ENCODE measurements around the gene LARP4B.

The LARP4B gene

DNA sequence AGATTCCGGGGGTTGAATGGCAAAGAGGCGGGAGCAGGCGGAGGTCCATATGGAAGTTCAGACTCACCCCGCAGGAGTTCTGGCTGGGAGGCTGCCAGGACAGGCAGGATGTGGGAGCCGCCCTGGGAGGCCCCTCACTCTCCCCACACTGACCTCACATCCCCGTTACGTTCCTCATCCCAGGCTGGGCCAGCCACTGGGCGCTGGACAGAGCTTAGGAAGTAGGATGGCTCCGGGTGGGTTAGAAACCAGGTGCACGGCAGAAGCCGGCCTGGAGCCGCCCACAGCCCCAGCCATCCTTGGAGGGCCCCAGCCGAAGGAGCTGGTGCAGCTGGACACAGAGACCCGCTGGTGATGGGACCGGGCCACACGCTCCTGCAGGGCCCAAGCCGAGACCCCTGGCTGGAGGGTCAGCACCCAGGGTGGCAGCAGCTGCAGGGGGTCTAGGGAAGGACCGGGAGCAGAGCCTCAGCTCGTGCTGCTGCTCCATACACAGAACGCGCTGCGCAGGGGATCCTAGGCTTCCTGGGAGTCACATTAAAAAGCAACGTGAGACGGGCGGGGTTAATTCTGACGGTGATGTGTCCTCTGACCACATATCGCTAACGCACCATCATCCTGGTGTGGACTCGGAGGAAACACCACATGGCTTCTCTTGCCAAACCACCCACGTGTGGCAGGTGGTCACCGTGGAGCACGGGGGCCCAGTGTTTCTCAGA lies 143.4 kb downstream of the LARP4B start:
- H3K4me3 ChIP-seq (ENCODE audit: low read depth, low read length): no peak overlapping the region
- no peaks in the 10 kb centered on the region for H3K36me3 ChIP-seq (ENCODE audit: insufficient read depth, low read length)
- H3K27me3 ChIP-seq (ENCODE audit: insufficient read depth, low read length): no peaks in the 10 kb centered on the region
- H3K4me1 ChIP-seq (ENCODE audit: control insufficient read depth, insufficient read depth, low read length, unreplicated experiment): no peaks in the 10 kb centered on the region
- no peaks in the 10 kb centered on the region for H3K79me2 ChIP-seq (ENCODE audit: control insufficient read depth, insufficient read depth, low read length, unreplicated experiment)
- H2AFZ ChIP-seq (ENCODE audit: low read length, unreplicated experiment): no peak overlapping the region
- no peak overlapping the region for H3K27ac ChIP-seq (ENCODE audit: low read depth, low read length)

DNA sequence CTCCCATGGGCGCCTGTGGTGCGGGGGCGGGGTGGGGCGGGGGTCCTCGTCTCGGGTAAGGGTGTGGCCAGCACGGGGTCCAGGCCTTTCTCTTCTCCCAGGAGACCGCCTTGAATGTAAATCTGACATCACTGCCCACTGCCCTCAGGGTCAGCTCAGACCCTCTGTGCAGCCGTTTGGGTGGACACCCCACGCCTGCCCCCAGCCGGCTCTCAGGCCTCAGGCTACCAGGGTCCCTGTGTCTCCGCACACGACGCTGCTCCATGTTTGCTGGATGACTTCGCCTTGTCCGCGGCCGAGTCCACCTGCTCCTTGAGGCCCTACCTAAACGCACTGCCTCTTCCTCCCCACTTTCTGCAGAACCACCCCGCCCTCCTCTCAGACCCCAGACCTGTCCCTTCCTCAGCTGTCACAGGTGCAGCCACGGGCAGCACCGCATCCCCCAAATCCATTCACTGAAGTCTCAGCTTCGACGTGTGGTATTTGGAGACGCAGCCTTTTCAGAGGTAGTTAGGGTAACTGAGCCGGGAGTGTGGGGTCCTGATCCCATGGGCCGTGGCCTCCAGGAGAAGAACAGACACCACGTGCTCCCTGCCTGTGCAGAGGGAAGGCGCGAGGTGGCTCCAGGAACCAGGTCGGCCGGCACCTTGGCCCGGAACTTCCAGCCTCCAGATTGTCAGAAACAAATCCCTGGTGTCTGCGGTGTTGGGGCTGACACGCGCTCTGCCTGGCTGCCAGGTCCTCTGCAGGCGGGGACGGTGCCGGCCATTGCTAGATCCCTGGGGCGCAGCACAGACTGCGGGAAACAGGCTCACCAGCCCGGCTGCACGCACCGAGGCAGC lies 144.7 kb downstream of the LARP4B start:
- Histone ChIP-seq H3K27me3 (ENCODE audit: insufficient read depth, low read length) (no peaks in the 10 kb centered on the region), H3K27ac (ENCODE audit: low read depth, low read length) (no peak overlapping the region), H3K79me2 (ENCODE audit: control insufficient read depth, insufficient read depth, low read length, unreplicated experiment) (no peaks in the 10 kb centered on the region), H3K4me1 (ENCODE audit: control insufficient read depth, insufficient read depth, low read length, unreplicated experiment) (no peaks in the 10 kb centered on the region), H3K36me3 (ENCODE audit: insufficient read depth, low read length) (no peaks in the 10 kb centered on the region), H3K4me3 (ENCODE audit: low read depth, low read length) (no peak overlapping the region), H2AFZ (ENCODE audit: low read length, unreplicated experiment) (no peak overlapping the region)

- H3K4me3 ChIP-seq (ENCODE audit: low read depth, low read length): no peak overlapping the region
- no peaks in the 10 kb centered on the region for H3K27me3 ChIP-seq (ENCODE audit: insufficient read depth, low read length)
- H2AFZ ChIP-seq (ENCODE audit: low read length, unreplicated experiment): no peak overlapping the region
- no peak overlapping the region for H3K27ac ChIP-seq (ENCODE audit: low read depth, low read length)
- H3K36me3 ChIP-seq (ENCODE audit: insufficient read depth, low read length): no peaks in the 10 kb centered on the region
- no peaks in the 10 kb centered on the region for H3K4me1 ChIP-seq (ENCODE audit: control insufficient read depth, insufficient read depth, low read length, unreplicated experiment)
- H3K79me2 ChIP-seq (ENCODE audit: control insufficient read depth, insufficient read depth, low read length, unreplicated experiment): no peaks in the 10 kb centered on the region
Observed at GRCh38 chr10:785861-786214, 145.7 kb downstream of the LARP4B start.

DNA sequence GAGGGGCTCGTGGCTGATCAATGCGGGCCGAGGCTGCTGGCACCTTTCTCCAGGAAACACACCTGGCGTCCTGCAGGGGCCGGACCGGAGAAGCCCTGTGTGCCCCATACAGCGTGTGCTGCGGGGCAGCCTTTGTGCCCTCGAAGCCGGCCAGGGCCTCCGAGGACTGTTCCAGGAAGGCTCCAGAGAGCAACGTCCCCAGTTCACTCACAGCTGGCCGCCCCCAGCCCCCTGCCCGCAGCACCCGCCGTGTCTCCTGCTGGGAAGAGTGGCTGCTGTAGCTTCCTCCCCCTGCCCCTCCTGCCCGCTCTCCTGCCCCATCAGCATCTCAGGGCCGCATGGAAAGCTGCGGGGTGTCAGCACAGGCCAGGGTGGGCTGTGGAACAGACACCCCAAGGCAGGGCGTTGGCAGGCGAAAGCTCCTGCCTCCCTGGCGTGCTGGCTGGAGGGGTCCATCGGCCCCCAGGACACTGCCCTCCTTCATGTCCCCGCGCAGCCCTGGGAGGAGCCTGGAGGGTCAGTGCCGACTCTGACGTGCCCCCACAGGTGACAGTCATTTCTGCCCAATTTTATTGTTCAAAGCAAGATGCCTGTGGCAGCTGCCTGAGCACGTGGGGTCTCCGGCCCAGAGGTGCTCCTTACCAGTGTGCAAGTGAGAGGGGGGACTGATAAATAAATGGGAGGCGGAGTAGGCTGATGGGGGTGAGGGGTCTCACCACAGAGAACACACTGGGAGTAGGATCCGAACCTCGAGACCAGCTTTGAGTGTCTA lies 146.2 kb downstream of the LARP4B start:
- no peak overlapping the region for H3K27ac ChIP-seq (ENCODE audit: low read depth, low read length)
- H3K4me1 ChIP-seq (ENCODE audit: control insufficient read depth, insufficient read depth, low read length, unreplicated experiment): no peaks in the 10 kb centered on the region
- peak overlapping the region; percentile 73 for H3K4me3 ChIP-seq (ENCODE audit: low read depth, low read length)
- H2AFZ ChIP-seq (ENCODE audit: low read length, unreplicated experiment): peak overlapping the region; percentile 37
- H3K27me3 ChIP-seq (ENCODE audit: insufficient read depth, low read length): no peaks in the 10 kb centered on the region
- no peaks in the 10 kb centered on the region for H3K36me3 ChIP-seq (ENCODE audit: insufficient read depth, low read length)
- H3K79me2 ChIP-seq (ENCODE audit: control insufficient read depth, insufficient read depth, low read length, unreplicated experiment): no peaks in the 10 kb centered on the region

DNA sequence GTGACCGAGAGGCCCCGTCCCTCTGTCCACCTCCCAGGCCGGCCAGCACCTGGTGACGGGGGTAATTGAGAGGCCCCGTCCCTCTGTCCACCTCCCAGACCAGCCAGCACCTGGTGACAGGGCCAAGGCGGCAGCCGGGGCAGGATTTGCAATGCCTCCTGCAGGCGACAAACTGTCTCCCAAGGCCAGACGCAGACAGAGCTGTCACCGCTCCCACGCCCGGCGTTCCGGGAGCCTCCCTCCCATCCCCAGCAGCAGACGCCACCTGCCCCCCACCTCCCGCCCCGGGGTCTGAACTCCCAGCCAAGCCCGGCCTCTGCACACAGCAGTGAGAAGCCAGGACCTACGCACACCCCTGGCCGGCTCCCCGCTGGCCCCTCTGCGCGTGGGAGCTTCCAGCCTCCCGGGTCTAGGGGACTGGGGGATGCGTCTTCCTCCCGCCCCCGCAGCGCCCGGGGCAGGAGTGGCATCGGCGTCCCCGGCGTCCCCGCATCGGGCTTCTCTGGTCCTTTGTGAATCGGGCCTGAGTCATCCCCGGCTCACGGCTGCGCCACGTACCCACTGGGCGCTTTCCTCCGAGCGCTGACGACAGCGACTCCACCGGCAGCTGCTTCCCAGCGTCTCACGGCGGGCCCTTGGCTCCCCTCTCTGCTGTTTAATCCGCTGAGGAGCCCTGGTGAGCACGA lies 147.0 kb downstream of the LARP4B start:
- H3K79me2 ChIP-seq (ENCODE audit: control insufficient read depth, insufficient read depth, low read length, unreplicated experiment): no peaks in the 10 kb centered on the region
- H3K4me1 ChIP-seq (ENCODE audit: control insufficient read depth, insufficient read depth, low read length, unreplicated experiment): no peaks in the 10 kb centered on the region
- H3K27me3 ChIP-seq (ENCODE audit: insufficient read depth, low read length): no peaks in the 10 kb centered on the region
- H3K36me3 ChIP-seq (ENCODE audit: insufficient read depth, low read length): no peaks in the 10 kb centered on the region
- peak overlapping the region; percentile 37 for H2AFZ ChIP-seq (ENCODE audit: low read length, unreplicated experiment)
- peak overlapping the region; percentile 73 for H3K4me3 ChIP-seq (ENCODE audit: low read depth, low read length)
- H3K27ac ChIP-seq (ENCODE audit: low read depth, low read length): no peak overlapping the region

DNA sequence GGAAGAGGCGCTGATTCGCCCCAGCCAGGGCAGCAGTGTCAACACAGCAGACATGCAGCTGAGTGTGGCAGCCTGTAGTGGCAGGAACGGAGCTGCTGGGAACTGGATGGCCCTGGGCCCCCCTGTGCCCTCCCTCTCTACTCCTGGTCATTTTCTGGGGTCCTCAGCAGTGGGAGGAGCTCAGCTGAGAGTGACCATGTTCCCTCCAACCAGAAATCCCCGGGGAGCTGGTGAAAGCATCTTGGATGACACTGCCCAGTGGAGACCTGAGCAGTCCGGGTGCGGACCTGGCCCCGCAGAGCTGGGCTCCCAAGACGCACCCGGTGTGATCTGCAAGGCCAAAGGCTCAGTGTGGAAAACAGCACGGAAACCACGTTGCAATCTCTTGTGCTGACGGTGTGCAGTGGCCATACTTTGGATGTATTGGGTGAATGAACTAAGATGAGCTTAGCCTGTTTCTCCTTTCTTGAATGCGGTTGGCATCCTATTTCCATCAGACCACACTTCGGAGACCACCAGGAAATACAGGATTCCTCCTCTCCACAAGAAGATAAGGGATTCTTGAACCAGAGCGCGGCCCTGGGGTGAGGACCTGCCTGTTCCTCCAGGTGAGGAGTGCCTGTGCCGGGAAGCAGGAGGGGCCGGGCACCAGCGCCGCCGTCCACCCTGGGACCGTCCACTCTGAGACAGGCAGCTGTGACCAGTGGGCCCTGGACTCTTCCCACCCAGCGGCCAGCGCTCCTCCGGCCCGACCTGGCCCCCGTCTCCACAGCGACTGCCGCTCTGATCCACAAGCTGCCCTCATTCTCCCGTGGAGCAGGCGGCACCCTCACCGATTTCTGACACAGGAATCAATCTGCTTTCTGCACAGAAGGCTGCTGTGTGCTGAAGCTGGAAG lies 148.5 kb downstream of the LARP4B start:
- no peaks in the 10 kb centered on the region for H3K79me2 ChIP-seq (ENCODE audit: control insufficient read depth, insufficient read depth, low read length, unreplicated experiment)
- H3K36me3 ChIP-seq (ENCODE audit: insufficient read depth, low read length): no peaks in the 10 kb centered on the region
- no peaks in the 10 kb centered on the region for H3K4me1 ChIP-seq (ENCODE audit: control insufficient read depth, insufficient read depth, low read length, unreplicated experiment)
- H3K27me3 ChIP-seq (ENCODE audit: insufficient read depth, low read length): no peaks in the 10 kb centered on the region
- no peak overlapping the region for H2AFZ ChIP-seq (ENCODE audit: low read length, unreplicated experiment)
- no peak overlapping the region for H3K4me3 ChIP-seq (ENCODE audit: low read depth, low read length)
- H3K27ac ChIP-seq (ENCODE audit: low read depth, low read length): no peak overlapping the region

DNA sequence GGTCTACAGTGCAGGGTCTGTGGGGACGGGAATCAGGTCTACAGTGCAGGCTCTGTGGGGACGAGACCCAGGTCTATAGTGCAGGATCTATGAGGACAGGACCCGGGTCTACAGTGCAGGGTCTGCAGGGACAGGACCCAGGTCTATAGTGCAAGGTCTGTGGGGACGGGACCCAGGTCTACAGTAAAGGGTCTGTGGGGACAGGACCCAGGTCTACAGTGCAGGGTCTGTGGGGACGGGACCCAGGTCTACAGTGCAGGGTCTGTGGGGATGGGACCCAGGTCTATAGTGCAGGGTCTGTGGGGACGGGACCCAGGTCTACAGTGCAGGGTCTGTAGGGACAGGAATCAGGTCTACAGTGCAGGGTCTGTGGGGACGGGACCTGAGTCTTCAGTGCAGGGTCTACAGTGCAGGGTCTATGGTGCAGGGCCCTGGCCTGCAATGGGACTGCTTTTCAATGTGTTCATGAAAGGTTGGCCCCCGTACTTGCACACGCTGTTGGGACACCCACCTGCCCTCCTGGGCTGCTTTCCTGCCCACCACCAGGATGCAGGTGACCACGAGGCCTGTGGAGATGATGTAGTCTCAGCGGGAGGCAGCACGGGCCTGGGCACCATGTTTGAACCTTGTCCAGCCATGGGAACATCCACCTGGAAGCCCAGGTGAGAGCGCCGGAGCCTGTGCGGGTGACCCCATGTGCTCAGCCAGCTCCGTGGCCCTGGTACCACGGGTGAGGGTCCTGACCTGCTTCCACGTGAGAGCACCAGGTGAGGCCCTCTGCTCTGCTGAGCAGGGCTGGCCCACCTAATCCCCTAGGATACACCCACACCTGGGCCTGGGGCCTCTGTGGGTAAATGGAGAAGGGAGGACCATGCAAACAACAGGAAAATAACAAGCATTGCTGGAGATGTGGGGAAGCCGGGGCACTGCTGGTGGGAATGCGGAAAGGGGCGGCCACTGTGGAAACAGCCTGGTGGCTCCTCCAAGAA lies 150.7 kb downstream of the LARP4B start:
- H3K36me3 ChIP-seq (ENCODE audit: insufficient read depth, low read length): no peaks in the 10 kb centered on the region
- H3K27me3 ChIP-seq (ENCODE audit: insufficient read depth, low read length): no peaks in the 10 kb centered on the region
- no peak overlapping the region for H3K4me3 ChIP-seq (ENCODE audit: low read depth, low read length)
- H3K4me1 ChIP-seq (ENCODE audit: control insufficient read depth, insufficient read depth, low read length, unreplicated experiment): peaks cover 1% of the 10 kb centered on the region
- no peaks in the 10 kb centered on the region for H3K79me2 ChIP-seq (ENCODE audit: control insufficient read depth, insufficient read depth, low read length, unreplicated experiment)
- H2AFZ ChIP-seq (ENCODE audit: low read length, unreplicated experiment): no peak overlapping the region
- H3K27ac ChIP-seq (ENCODE audit: low read depth, low read length): no peak overlapping the region

DNA sequence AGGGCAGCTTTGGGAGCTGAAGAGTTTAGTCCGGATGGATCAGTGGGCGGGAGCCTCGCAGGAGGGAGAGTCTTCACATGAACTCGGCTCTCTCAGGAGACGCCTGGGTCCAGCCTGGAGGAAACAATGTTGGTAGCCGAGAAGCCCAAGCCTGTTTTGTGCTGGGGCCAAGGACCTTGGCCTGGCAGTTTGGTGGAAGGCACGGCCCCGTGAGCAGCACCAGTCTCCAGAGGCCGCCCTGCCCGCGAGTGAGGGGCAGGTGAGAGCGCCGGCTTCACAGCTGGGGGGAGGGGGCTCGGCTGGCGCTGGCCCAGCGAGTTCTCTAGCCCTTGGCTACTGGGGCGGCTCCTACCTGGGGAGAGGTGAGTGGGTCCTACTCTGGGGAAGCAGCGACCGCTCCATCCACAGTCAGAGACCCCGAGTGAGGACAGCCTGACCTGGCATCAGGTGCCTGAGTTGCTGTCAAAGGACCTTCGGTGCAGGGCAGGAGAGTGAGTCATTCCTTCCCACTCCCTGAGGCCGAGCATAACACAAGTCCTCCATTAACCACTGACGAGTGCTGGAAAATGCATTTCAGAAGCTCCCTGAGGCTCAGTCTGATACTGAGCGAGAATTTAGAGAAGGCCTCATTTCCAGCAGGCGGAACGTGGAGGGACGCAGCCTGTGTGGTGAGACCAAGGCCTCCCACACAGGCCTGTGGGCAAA lies 152.7 kb downstream of the LARP4B start:
- Histone ChIP-seq H3K27me3 (ENCODE audit: insufficient read depth, low read length) (no peaks in the 10 kb centered on the region), H3K27ac (ENCODE audit: low read depth, low read length) (no peak overlapping the region), H3K79me2 (ENCODE audit: control insufficient read depth, insufficient read depth, low read length, unreplicated experiment) (no peaks in the 10 kb centered on the region)

More for the DNA sequence above, 152.7 kb downstream of the LARP4B start:
- Histone ChIP-seq H3K4me3 (ENCODE audit: low read depth, low read length) (no peak overlapping the region), H2AFZ (ENCODE audit: low read length, unreplicated experiment) (no peak overlapping the region), H3K36me3 (ENCODE audit: insufficient read depth, low read length) (no peaks in the 10 kb centered on the region), H3K4me1 (ENCODE audit: control insufficient read depth, insufficient read depth, low read length, unreplicated experiment) (peaks cover 10% of the 10 kb centered on the region)
